HEK293 (cell line): ENCODE data around the gene MYO1E.

Experiments used
- CTCF ChIA-PET: fragments of 350-600 bp; formaldehyde crosslinking; extraction: SDS; loops from one replicate; lab custom pipeline; 2021; ENCODE audit warnings: antibody characterized with exemption; lab: Yijun Ruan, JAX
- POLR2A ChIA-PET: fragments of 300-600 bp; formaldehyde crosslinking; extraction: SDS; loops from one replicate; lab custom pipeline; 2020; ENCODE audit warnings: antibody characterized with exemption, inconsistent platforms; lab: Yijun Ruan, JAX
- H3K27ac ChIP-seq: fragments of 200-500 bp; sonication (Bioruptor generic); 2 replicates; pipeline ENCODE4 v1.5.1; 2014; ENCODE audit warnings: low read depth, low read length, control low read depth, inconsistent platforms; ENCODE audit errors: extremely low read depth
- H3K36me3 ChIP-seq, 2 experiments: fragments of 200-500 bp in 1 of 2; sonication (Bioruptor generic) in 1 of 2; 1 replicate in 1 of 2; 2 replicates in 1 of 2; pipeline ENCODE4 v1.5.1; 2014 to 2017; ENCODE audit warnings: inconsistent platforms in 2 of 2, low read length in 2 of 2; ENCODE audit not compliant: control insufficient read depth in 2 of 2, insufficient read depth in 1 of 2
- H3K4me1 ChIP-seq: fragments of 200-500 bp; sonication (Bioruptor generic); 2 replicates; pipeline ENCODE4 v1.5.1; 2014; ENCODE audit warnings: mild to moderate bottlenecking, low read length, inconsistent platforms; ENCODE audit not compliant: control insufficient read depth, insufficient read depth
- H3K4me3 ChIP-seq: 2 replicates; pipeline ENCODE4 v1.5.1; 2011; ENCODE audit warnings: low read depth, mild to moderate bottlenecking, control low read depth, low read length, moderate library complexity
- H3K9me3 ChIP-seq: fragments of 200-500 bp; sonication (Bioruptor generic); 2 replicates; pipeline ENCODE4 v1.5.1; 2014; ENCODE audit warnings: low read depth, low read length, inconsistent platforms; ENCODE audit not compliant: control insufficient read depth, insufficient read depth
- GLI4 ChIP-seq: fragments of 450-650 bp; formaldehyde crosslinking; IDR thresholded peaks from 2 replicates; pipeline ENCODE4 v1.5.1; 2016; ENCODE audit warnings: missing biosample characterization, missing genetic modification characterization
- KLF7 ChIP-seq: fragments of 450-650 bp; formaldehyde crosslinking; IDR thresholded peaks from 2 replicates; pipeline ENCODE4 v1.5.1; 2016; ENCODE audit warnings: missing biosample characterization, missing genetic modification characterization, borderline replicate concordance
- OSR2 ChIP-seq: fragments of 450-650 bp; formaldehyde crosslinking; IDR thresholded peaks from 2 replicates; pipeline ENCODE4 v1.5.1; 2016; ENCODE audit warnings: missing biosample characterization, missing genetic modification characterization
- SALL2 ChIP-seq: fragments of 450-650 bp; formaldehyde crosslinking; IDR thresholded peaks from 2 replicates; pipeline ENCODE4 v1.5.0; 2017; ENCODE audit warnings: missing biosample characterization, mild to moderate bottlenecking, missing genetic modification characterization, borderline replicate concordance
- SETDB1 ChIP-seq: IDR thresholded peaks from one replicate; pipeline ENCODE4 v1.6.1; 2017; ENCODE audit warnings: mild to moderate bottlenecking, low read length, moderate library complexity, mixed read lengths; ENCODE audit not compliant: insufficient read length
- SP7 ChIP-seq: fragments of 450-650 bp; formaldehyde crosslinking; IDR thresholded peaks from 2 replicates; pipeline ENCODE4 v1.5.1; 2016; ENCODE audit warnings: missing biosample characterization, missing genetic modification characterization
- TCF7L2 ChIP-seq: IDR thresholded peaks from 2 replicates; pipeline ENCODE4 v1.6.1; 2011; ENCODE audit warnings: low read depth, mild to moderate bottlenecking, inconsistent platforms, low read length, moderate library complexity, borderline replicate concordance
- ZBTB20 ChIP-seq: fragments of 450-650 bp; formaldehyde crosslinking; IDR thresholded peaks from 2 replicates; pipeline ENCODE4 v1.5.1; 2016; ENCODE audit warnings: missing biosample characterization, missing genetic modification characterization
- ZFHX2 ChIP-seq: fragments of 450-650 bp; formaldehyde crosslinking; conservative IDR thresholded peaks from 2 replicates; pipeline ENCODE4 v1.5.1; 2016; ENCODE audit warnings: missing biosample characterization, missing genetic modification characterization
- ZFP3 ChIP-seq: fragments of 450-650 bp; formaldehyde crosslinking; IDR thresholded peaks from 2 replicates; pipeline ENCODE4 v1.5.1; 2016; ENCODE audit warnings: low read depth, missing biosample characterization, missing genetic modification characterization
- ZFP41 ChIP-seq: fragments of 450-650 bp; formaldehyde crosslinking; IDR thresholded peaks from 2 replicates; pipeline ENCODE4 v1.5.1; 2016; ENCODE audit warnings: missing biosample characterization, missing genetic modification characterization, borderline replicate concordance
- ZIC2 ChIP-seq: fragments of 450-650 bp; formaldehyde crosslinking; IDR thresholded peaks from 2 replicates; pipeline ENCODE4 v1.5.1; 2016; ENCODE audit warnings: missing biosample characterization, missing genetic modification characterization
- ZNF10 ChIP-seq: fragments of 450-650 bp; formaldehyde crosslinking; IDR thresholded peaks from 2 replicates; pipeline ENCODE4 v1.5.1; 2017; ENCODE audit warnings: missing biosample characterization, missing genetic modification characterization
- ZNF140 ChIP-seq: fragments of 450-650 bp; formaldehyde crosslinking; IDR thresholded peaks from 2 replicates; pipeline ENCODE4 v1.5.1; 2016; ENCODE audit warnings: missing biosample characterization, missing genetic modification characterization
- ZNF146 ChIP-seq: fragments of 450-650 bp; formaldehyde crosslinking; IDR thresholded peaks from 2 replicates; pipeline ENCODE4 v1.5.1; 2016; ENCODE audit warnings: missing biosample characterization, missing genetic modification characterization
- ZNF169 ChIP-seq: fragments of 450-650 bp; formaldehyde crosslinking; IDR thresholded peaks from 2 replicates; pipeline ENCODE4 v1.5.1; 2016; ENCODE audit warnings: missing biosample characterization, missing genetic modification characterization
- ZNF184 ChIP-seq: fragments of 450-650 bp; IDR thresholded peaks from 2 replicates; pipeline ENCODE4 v1.5.1; 2018; ENCODE audit warnings: missing biosample characterization, mild to moderate bottlenecking, missing genetic modification characterization
- ZNF248 ChIP-seq: fragments of 450-650 bp; formaldehyde crosslinking; IDR thresholded peaks from 2 replicates; pipeline ENCODE4 v1.5.1; 2017; ENCODE audit warnings: missing biosample characterization, missing genetic modification characterization
- ZNF354C ChIP-seq: fragments of 450-650 bp; formaldehyde crosslinking; IDR thresholded peaks from 2 replicates; pipeline ENCODE4 v1.5.1; 2016; ENCODE audit warnings: missing biosample characterization, missing genetic modification characterization, low read depth, borderline replicate concordance
- ZNF391 ChIP-seq: fragments of 450-650 bp; formaldehyde crosslinking; IDR thresholded peaks from 2 replicates; pipeline ENCODE4 v1.5.1; 2016; ENCODE audit warnings: low read depth, missing biosample characterization, missing genetic modification characterization, borderline replicate concordance
- ZNF549 ChIP-seq: fragments of 450-650 bp; IDR thresholded peaks from 2 replicates; pipeline ENCODE4 v1.5.1; 2018; ENCODE audit warnings: missing biosample characterization, missing genetic modification characterization, mild to moderate bottlenecking, inconsistent platforms, moderate library complexity
- ZNF600 ChIP-seq: fragments of 450-650 bp; formaldehyde crosslinking; IDR thresholded peaks from 2 replicates; pipeline ENCODE4 v1.5.1; 2016; ENCODE audit warnings: missing biosample characterization, missing genetic modification characterization
- ZNF629 ChIP-seq: fragments of 450-650 bp; formaldehyde crosslinking; IDR thresholded peaks from 2 replicates; pipeline ENCODE4 v1.5.1; 2017; ENCODE audit warnings: missing biosample characterization, missing genetic modification characterization
- ZNF660 ChIP-seq: fragments of 450-650 bp; IDR thresholded peaks from 2 replicates; pipeline ENCODE4 v1.5.1; 2018; ENCODE audit warnings: missing biosample characterization, mild to moderate bottlenecking, missing genetic modification characterization
- ZNF664 ChIP-seq: fragments of 450-650 bp; formaldehyde crosslinking; IDR thresholded peaks from 2 replicates; pipeline ENCODE4 v1.5.1; 2016; ENCODE audit warnings: missing biosample characterization, missing genetic modification characterization
- ZNF843 ChIP-seq: fragments of 450-650 bp; formaldehyde crosslinking; IDR thresholded peaks from 2 replicates; pipeline ENCODE4 v1.5.1; 2016; ENCODE audit warnings: missing biosample characterization, missing genetic modification characterization
- TF ChIP-seq, protein P1 (sequence below): fragments of 450-650 bp; formaldehyde crosslinking; IDR thresholded peaks from 2 replicates; pipeline ENCODE4 v1.5.1; 2016; ENCODE audit warnings: missing biosample characterization, missing genetic modification characterization
- TF ChIP-seq, protein P2 (sequence below): fragments of 450-650 bp; formaldehyde crosslinking; IDR thresholded peaks from 2 replicates; pipeline ENCODE4 v1.5.1; 2016; ENCODE audit warnings: missing biosample characterization, missing genetic modification characterization

MYO1E gene

DNA sequence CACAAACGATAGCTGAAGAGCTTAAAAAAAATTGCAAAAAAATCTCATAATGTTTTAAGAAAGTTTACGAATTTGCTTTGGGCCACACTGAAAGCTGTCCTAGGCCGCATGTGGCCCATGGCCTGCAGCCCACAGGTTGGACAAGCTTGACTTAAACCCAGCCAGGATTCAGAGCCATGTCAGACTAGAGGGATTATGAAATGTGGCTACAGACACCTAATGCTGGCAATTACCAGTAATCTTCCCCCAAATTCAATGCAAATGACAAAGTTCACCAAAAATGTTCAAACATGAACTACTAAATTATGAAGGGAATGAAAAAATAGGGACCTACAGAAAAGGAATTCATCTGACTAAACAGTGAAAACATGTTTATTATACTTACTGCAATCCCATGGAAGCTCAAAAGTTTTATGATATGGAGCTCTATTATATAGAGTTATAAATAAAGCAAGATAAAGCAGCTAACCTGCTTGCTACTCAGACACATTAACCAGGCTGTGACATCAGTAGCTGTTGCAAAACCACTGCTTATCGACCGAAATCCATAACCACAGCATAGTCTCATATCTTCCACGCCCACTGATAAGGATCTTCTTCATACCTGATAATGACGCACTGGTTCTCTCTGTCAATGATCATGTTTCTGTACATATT, 116.9 kb downstream of the MYO1E start:
- H3K4me1 ChIP-seq: 0 out of 2 replicates have a peak, but pooled peaks cover 2% of the 10 kb centered on the region
- H3K27ac ChIP-seq: no peak overlapping the region
- TF ChIP-seq ZNF660: peak; percentile 73
- TF ChIP-seq ZNF600 (tag by site-specific recombination): peak; percentile 52; the same call in 1 of the 2 replicates
- peak; percentile 70; the same call in 1 of the 2 replicates for TF ChIP-seq ZNF10 (tag by site-specific recombination)
- TF ChIP-seq OSR2 (tag by site-specific recombination): 0 out of 2 replicates have a peak, but pooled peaks have one; percentile 16
- no peak for TF ChIP-seq GLI4 (tag by site-specific recombination)
- TF ChIP-seq, protein P1, sequence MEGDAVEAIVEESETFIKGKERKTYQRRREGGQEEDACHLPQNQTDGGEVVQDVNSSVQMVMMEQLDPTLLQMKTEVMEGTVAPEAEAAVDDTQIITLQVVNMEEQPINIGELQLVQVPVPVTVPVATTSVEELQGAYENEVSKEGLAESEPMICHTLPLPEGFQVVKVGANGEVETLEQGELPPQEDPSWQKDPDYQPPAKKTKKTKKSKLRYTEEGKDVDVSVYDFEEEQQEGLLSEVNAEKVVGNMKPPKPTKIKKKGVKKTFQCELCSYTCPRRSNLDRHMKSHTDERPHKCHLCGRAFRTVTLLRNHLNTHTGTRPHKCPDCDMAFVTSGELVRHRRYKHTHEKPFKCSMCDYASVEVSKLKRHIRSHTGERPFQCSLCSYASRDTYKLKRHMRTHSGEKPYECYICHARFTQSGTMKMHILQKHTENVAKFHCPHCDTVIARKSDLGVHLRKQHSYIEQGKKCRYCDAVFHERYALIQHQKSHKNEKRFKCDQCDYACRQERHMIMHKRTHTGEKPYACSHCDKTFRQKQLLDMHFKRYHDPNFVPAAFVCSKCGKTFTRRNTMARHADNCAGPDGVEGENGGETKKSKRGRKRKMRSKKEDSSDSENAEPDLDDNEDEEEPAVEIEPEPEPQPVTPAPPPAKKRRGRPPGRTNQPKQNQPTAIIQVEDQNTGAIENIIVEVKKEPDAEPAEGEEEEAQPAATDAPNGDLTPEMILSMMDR (tag by site-specific recombination): no peak
- TF ChIP-seq SP7 (tag by site-specific recombination): peak; percentile 49
- no peak for TF ChIP-seq ZNF843 (tag by site-specific recombination)
- no peak for TF ChIP-seq ZNF248 (tag by site-specific recombination)
- peak; percentile 66 for TF ChIP-seq ZNF629
- no peaks in the 10 kb centered on the region; a peak in 1 of 3 replicates for H3K36me3 ChIP-seq
- POLR2A ChIA-PET: no interaction called here
- H3K9me3 ChIP-seq: no peaks in the 10 kb centered on the region
- CTCF ChIA-PET: interaction anchor here (2.2 kb wide), 1 partner anchor 8 kb away, joined by 6 read pairs; no protein-coding TSS in a partner anchor
- no peak overlapping the region for H3K4me3 ChIP-seq

DNA sequence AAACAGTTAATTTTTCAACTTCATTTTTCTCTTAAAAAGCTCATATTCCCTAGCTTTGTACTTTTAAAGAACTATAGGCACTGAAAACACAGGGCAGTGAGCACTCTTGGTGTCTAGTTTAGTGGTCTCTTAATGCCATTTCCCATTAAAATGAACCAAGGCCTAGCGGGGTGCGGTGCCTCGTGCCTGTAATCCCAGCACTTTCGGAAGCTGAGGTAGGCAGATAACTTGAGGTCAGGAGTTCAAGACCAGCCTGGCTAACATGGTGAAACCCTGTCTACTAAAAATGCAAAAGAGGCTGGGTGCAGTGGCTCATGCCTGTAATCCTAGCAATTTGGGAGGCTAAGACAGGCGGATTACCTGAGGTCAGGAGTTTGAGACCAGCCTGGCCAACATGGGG, 120.5 kb downstream of the MYO1E start:
- ChIA-PET CTCF (no interaction called here), POLR2A (interaction anchor here (0.6 kb wide), 1 partner anchor 316 kb away, joined by 5 read pairs; no protein-coding TSS in a partner anchor)
- no peaks in the 10 kb centered on the region; a peak in 1 of 3 replicates for H3K36me3 ChIP-seq
- H3K9me3 ChIP-seq: no peaks in the 10 kb centered on the region
- 0 out of 2 replicates have a peak, but pooled peaks cover 2% of the 10 kb centered on the region for H3K4me1 ChIP-seq
- H3K27ac ChIP-seq: no peak overlapping the region
- no peak for TF ChIP-seq ZNF169 (tag by site-specific recombination)
- no peak overlapping the region for H3K4me3 ChIP-seq

DNA sequence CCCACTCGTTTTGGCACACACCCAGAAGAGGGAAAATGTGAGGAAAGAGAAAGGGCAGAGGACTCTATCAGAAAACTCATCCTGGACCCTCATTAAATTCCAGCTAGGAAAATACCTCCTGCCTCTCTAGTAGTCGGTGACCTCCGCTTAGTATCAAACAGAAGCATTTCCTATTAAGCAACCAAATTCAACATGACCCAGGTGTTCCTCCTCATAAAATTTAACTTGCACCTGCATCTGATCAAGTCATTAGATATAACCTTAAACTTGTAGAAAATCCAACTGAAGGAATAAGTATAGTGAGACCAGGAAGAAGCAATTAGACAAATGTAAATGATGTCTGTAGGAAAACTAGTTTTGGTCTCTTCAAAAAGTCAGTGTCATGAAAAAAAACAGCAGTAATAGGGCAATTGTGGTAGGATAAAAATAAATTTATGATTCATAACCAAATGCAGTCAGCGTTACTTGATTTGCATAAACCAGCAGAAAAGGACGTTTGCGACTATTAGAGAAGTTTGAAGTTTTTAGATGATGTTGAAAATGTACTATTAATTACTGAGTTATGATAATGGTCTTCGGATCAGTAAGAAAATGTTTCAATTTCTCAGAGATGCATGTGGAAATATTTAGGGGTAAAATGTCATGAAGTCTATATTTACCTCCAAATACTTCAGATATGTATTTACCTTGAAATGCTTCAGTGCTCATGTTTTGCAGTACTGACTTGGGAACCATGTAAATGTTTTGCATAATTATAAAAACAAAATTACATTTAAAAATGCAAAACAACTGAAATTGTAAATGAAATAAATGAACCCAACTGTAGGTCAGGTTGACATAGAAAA, 121.4 kb downstream of the MYO1E start:
- POLR2A ChIA-PET: no interaction called here
- H3K4me3 ChIP-seq: no peak overlapping the region
- H3K36me3 ChIP-seq: no peaks in the 10 kb centered on the region; a peak in 1 of 3 replicates
- no peaks in the 10 kb centered on the region for H3K9me3 ChIP-seq
- H3K27ac ChIP-seq: no peak overlapping the region
- CTCF ChIA-PET: no interaction called here
- H3K4me1 ChIP-seq: 0 out of 2 replicates have a peak, but pooled peaks cover 2% of the 10 kb centered on the region
- no peak for TF ChIP-seq ZFP3
- TF ChIP-seq TCF7L2: no peak
- no peak for TF ChIP-seq ZNF184
- no peak for TF ChIP-seq KLF7 (tag by site-specific recombination)
- no peak for TF ChIP-seq ZNF664
- TF ChIP-seq ZNF140 (tag by site-specific recombination): no peak
- TF ChIP-seq, protein P2, sequence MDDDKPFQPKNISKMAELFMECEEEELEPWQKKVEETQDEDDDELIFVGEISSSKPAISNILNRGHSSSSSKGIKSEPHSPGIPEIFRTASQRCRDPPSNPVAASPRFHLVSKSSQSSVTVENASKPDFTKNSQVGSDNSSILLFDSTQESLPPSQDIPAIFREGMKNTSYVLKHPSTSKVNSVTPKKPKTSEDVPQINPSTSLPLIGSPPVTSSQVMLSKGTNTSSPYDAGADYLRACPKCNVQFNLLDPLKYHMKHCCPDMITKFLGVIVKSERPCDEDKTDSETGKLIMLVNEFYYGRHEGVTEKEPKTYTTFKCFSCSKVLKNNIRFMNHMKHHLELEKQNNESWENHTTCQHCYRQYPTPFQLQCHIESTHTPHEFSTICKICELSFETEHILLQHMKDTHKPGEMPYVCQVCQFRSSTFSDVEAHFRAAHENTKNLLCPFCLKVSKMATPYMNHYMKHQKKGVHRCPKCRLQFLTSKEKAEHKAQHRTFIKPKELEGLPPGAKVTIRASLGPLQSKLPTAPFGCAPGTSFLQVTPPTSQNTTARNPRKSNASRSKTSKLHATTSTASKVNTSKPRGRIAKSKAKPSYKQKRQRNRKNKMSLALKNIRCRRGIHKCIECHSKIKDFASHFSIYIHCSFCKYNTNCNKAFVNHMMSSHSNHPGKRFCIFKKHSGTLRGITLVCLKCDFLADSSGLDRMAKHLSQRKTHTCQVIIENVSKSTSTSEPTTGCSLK (tag by site-specific recombination): no peak
- no peak for TF ChIP-seq ZNF146 (tag by site-specific recombination)
- TF ChIP-seq ZNF391 (tag by site-specific recombination): no peak
- no peak for TF ChIP-seq ZBTB20 (tag by site-specific recombination)
- TF ChIP-seq ZIC2 (tag by site-specific recombination): no peak
- TF ChIP-seq ZFHX2 (tag by site-specific recombination): no peak
- no peak for TF ChIP-seq SALL2 (tag by site-specific recombination)
- no peak for TF ChIP-seq ZNF354C
- TF ChIP-seq ZFP41 (tag by site-specific recombination): no peak
- TF ChIP-seq SETDB1: no peak
- TF ChIP-seq ZNF549 (tag by site-specific recombination): no peak
